Fibroblast of lung (primary cell): ENCODE data around the gene SUGP1. TPM values are rescaled to one million over a fixed set of nuclear protein-coding genes. Genes with fewer than 3 reads are reported as not detected.

Source experiments
- DNase-seq, 2 donors: peaks; one replicate each; pipeline versions ENCODE4 v3.0.0 to v3.0.0-alpha.2; 2010; ENCODE audit warnings: low read depth in 2 of 2
- H2AFZ ChIP-seq: 2 replicates; pipeline ENCODE4 v1.5.1; 2012; ENCODE audit warnings: low read length, control low read depth, inconsistent platforms
- H3K27ac ChIP-seq: 2 replicates; pipeline ENCODE4 v1.5.1; 2011; ENCODE audit warnings: low read length, control low read depth; ENCODE audit not compliant: insufficient read depth
- H3K27me3 ChIP-seq: 2 replicates; pipeline ENCODE4 v1.5.1; 2011; ENCODE audit warnings: mild to moderate bottlenecking, low read length; ENCODE audit not compliant: control insufficient read depth, insufficient read depth
- H3K36me3 ChIP-seq: 2 replicates; pipeline ENCODE4 v1.5.1; 2011; ENCODE audit warnings: low read length; ENCODE audit not compliant: control insufficient read depth, insufficient read depth
- H3K4me1 ChIP-seq: 2 replicates; pipeline ENCODE4 v1.5.1; 2011; ENCODE audit warnings: low read length; ENCODE audit not compliant: control insufficient read depth, insufficient read depth; ENCODE audit errors: extremely low read depth
- H3K4me2 ChIP-seq: 2 replicates; pipeline ENCODE4 v1.5.1; 2011; ENCODE audit warnings: low read length, control low read depth; ENCODE audit not compliant: insufficient read depth; ENCODE audit errors: extremely low read depth
- H3K4me3 ChIP-seq, 4 experiments: fragments of 200-600 bp in 1 of 4; sonication (generic) in 1 of 4; replicated peaks in 1 of 4; 2 replicates each; pipeline ENCODE4 v1.5.1; 2011 to 2016; ENCODE audit warnings: low read length in 4 of 4, low read depth in 3 of 4, mild to moderate bottlenecking in 3 of 4, control low read depth in 2 of 4, inconsistent platforms in 1 of 4, mixed read lengths in 1 of 4; ENCODE audit not compliant: insufficient read depth in 1 of 4; ENCODE audit errors: control extremely low read depth in 1 of 4
- H3K79me2 ChIP-seq: 2 replicates; pipeline ENCODE4 v1.5.1; 2012; ENCODE audit warnings: mild to moderate bottlenecking, low read length, inconsistent platforms; ENCODE audit not compliant: control insufficient read depth, insufficient read depth
- H3K9ac ChIP-seq: 2 replicates; pipeline ENCODE4 v1.5.1; 2011; ENCODE audit warnings: mild to moderate bottlenecking, low read length, control low read depth; ENCODE audit not compliant: insufficient read depth
- H3K9me3 ChIP-seq: 2 replicates; pipeline ENCODE4 v1.5.1; 2012; ENCODE audit warnings: low read depth, low read length; ENCODE audit not compliant: control insufficient read depth, insufficient read depth
- H4K20me1 ChIP-seq: 2 replicates; pipeline ENCODE4 v1.5.1; 2011; ENCODE audit warnings: low read length; ENCODE audit not compliant: control insufficient read depth, insufficient read depth; ENCODE audit errors: extremely low read depth
- CTCF ChIP-seq, 2 donors: IDR thresholded peaks in 1 of 2; conservative IDR thresholded peaks in 1 of 2; 1 replicate in 1 of 2; 2 replicates in 1 of 2; pipeline ENCODE4 v1.5.1; 2011 to 2012; ENCODE audit warnings: low read length in 2 of 2, control low read depth in 1 of 2, inconsistent platforms in 1 of 2, low read depth in 1 of 2, mild to moderate bottlenecking in 1 of 2
- EZH2 ChIP-seq: IDR thresholded peaks from 2 replicates; pipeline ENCODE4 v1.5.1; 2012; ENCODE audit warnings: low read length, control low read depth, mild to moderate bottlenecking; ENCODE audit errors: missing control alignments
- polyA plus RNA-seq, 2 donors: library from polyadenylated mRNA; depleted of rRNA in 1 of 2; stranded (reverse) in 1 of 2; unstranded in 1 of 2; fragments of >200 nt; gene quantifications; 2 replicates each; pipeline ENCODE4 v1.2.1, GENCODE V29; 2011 to 2012; ENCODE audit warnings: missing spikeins in 1 of 2
- total RNA-seq: library from RNA; depleted of rRNA; stranded (reverse); fragments of >200 nt; gene quantifications from 2 replicates; pipeline ENCODE4 v1.2.1, GENCODE V29; 2014

The SUGP1 gene
- total and polyA plus RNA-seq, 2 donors (not counting 1 experiment from before 2014, with no cell fraction given) = 17.3 to 27.7 TPM

GRCh38 chr19:19268453-19269385 lies 51.6 kb downstream of the SUGP1 start:
- Histone ChIP-seq H3K9ac (no peak overlapping the region), H3K4me1 (no peaks in the 10 kb centered on the region), H4K20me1 (no peaks in the 10 kb centered on the region), H3K79me2 (no peaks in the 10 kb centered on the region), H2AFZ (no peak overlapping the region), H3K4me2 (no peak overlapping the region), H3K36me3 (no peaks in the 10 kb centered on the region), H3K9me3 (no peaks in the 10 kb centered on the region), H3K4me3 (no peak overlapping the region), H3K27me3 (peaks cover 14% of the 10 kb centered on the region), H3K27ac (no peak overlapping the region)
- TF ChIP-seq CTCF (conservative IDR thresholded peaks at IDR 0.05 in 1 of 2, IDR thresholded peaks at IDR 0.05 in 1 of 2; ENCODE audit: low read depth in 1 of 2, low read length in 2 of 2) (no peak), EZH2 (no peak)
- DNase-seq = no peak

GRCh38 chr19:19267305-19267704 lies 53.0 kb downstream of the SUGP1 start:
- Histone ChIP-seq H3K79me2 (no peaks in the 10 kb centered on the region), H3K36me3 (no peaks in the 10 kb centered on the region), H2AFZ (no peak overlapping the region), H3K4me3 (no peak overlapping the region), H4K20me1 (no peaks in the 10 kb centered on the region), H3K27ac (no peak overlapping the region), H3K27me3 (peaks cover 20% of the 10 kb centered on the region), H3K4me2 (no peak overlapping the region), H3K9me3 (no peaks in the 10 kb centered on the region), H3K9ac (no peak overlapping the region), H3K4me1 (no peaks in the 10 kb centered on the region)
- TF ChIP-seq EZH2 = no peak
- no peak for TF ChIP-seq CTCF (conservative IDR thresholded peaks at IDR 0.05 in 1 of 2, IDR thresholded peaks at IDR 0.05 in 1 of 2; ENCODE audit: low read depth in 1 of 2, low read length in 2 of 2)
- DNase-seq = no peak

GRCh38 chr19:19263886-19264487 lies 56.3 kb downstream of the SUGP1 start:
- TF ChIP-seq EZH2 = no peak
- no peak for TF ChIP-seq CTCF (conservative IDR thresholded peaks at IDR 0.05 in 1 of 2, IDR thresholded peaks at IDR 0.05 in 1 of 2; ENCODE audit: low read depth in 1 of 2, low read length in 2 of 2)
- Histone ChIP-seq H3K9me3 (no peaks in the 10 kb centered on the region), H3K79me2 (no peaks in the 10 kb centered on the region), H3K4me3 (no peak overlapping the region), H2AFZ (no peak overlapping the region), H4K20me1 (no peaks in the 10 kb centered on the region), H3K9ac (no peak overlapping the region), H3K4me2 (no peak overlapping the region), H3K27me3 (peaks cover 23% of the 10 kb centered on the region), H3K4me1 (no peaks in the 10 kb centered on the region), H3K36me3 (no peaks in the 10 kb centered on the region), H3K27ac (no peak overlapping the region)
- DNase-seq = no peak
